HS-5 (cell line): ENCODE measurements around the gene RERE.

Experiments used
- DNase-seq: peaks from one replicate; pipeline ENCODE4 v3.0.0-alpha.2; 2012; ENCODE audit warnings: low read depth

RERE gene

GRCh38 chr1:8423692-8424538 lies 393.5 kb downstream of the RERE start:
- DNase-seq = no peak

GRCh38 chr1:8423269-8423691 lies 394.2 kb downstream of the RERE start:
- no peak for DNase-seq

DNA sequence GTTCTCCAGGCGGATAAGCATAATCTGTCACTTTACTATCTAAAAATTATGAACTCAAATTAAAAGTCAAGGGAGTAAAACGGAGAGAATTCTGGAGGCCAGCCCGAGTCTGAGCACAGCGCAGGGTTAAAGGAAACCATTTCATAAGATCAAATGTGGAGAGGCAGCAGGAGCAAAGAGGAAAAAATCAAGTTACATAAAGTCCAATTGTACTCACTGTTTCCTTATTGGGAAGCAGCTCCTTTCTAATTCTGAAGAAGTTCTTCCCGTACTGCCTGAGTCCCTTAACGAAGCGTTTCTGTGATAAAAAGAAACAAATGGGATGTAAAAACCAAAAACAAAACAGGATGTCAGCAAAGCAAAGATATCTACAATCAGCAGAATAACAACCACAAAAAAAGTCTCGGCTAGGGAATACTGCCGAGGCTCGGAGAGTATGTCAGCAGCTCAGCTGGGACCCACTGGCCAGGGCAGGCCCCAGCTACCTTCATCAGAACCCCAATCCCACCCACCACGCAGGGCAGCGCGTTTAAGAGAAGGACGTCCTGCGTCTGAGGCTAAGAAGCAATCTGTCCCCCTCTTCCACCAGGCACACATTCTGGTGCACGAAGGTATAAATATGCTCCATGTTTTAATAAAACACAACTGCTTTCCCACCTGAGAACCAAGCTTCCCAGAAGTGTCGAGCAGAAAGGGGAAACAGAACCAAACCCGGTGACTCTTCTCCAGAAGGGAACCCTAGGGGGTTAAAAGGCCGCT lies 394.8 kb downstream of the RERE start:
- no peak for DNase-seq

- DNase-seq = no peak
Observed at GRCh38 chr1:8421721-8422120, 395.7 kb downstream of the RERE start.

- no peak for DNase-seq
Observed at GRCh38 chr1:8420318-8420717, 397.1 kb downstream of the RERE start.

DNA sequence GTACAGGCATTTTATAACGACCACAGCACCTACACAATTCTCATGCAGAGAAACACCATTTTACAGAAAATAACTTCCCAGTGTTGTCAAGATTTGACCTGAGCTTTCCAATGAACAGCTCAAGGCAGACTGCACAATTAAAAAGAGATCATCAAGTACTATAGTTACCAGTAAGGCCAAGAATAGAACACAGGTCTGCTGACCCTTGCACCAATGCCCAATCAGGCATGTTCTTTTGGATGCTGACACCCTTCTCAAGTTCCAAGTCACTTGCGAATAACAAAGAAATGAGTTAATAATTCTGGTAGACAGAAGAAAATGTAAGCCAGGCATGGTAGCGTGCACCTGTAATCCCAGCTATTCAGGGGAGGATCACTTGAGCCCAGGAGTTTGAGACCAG lies 397.6 kb downstream of the RERE start:
- DNase-seq = no peak

DNA sequence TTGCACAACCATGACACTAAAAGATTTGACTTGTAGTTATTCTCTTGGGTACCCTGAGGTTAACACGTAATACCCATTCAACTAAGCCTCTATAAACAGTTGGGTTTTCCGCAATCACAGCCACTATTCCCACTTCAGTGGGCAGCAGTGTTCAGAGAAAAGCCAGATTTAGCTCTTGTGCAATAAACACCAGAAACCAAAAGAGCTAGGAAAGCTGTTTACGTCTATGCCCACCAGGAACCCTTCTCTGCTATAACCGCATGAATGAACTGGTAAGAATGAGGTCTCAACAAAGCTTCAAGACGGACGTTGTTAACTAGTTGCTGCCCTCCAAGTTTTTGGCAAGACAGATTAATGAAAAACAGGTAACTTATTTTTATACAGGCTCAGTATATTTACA lies 398.3 kb downstream of the RERE start:
- no peak for DNase-seq

- no peak for DNase-seq
Observed at GRCh38 chr1:8418301-8418700, 399.1 kb downstream of the RERE start.

- no peak for DNase-seq
Observed at GRCh38 chr1:8417625-8418024, 399.8 kb downstream of the RERE start.

GRCh38 chr1:8416881-8417280 lies 400.6 kb downstream of the RERE start:
- no peak for DNase-seq

DNA sequence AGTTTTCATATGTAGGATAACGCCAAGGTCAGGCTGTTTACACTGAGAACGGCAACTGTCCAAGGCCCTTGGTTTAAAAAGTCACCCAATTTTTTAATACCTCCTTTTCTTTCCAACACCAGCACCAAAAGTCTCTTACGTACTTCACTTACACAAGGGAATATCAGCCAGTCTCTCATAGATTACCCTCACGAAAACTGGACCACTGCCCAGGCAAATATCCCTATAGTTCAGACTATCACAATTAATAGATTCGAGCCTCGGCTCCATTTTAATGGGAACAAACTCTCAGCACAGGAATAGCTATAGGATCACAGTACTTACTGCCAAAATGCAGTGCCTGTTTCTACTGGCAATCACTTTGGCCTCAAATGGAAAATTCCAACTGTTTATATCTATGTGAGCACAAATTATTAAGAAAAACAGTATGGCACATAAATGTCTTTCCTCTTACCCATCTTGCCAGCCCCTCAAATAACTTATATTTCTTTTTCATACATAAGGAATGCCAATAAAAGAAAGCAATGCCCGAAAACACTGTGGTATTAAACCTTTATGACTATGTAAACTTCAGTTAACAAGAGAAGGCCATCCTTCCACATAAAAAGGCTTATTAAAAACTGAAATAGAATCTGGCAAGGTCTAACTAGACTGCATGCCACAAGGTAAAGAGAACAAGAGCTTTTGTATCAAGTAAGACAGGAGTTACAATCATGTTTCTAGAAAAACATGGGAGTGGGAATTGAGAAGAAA lies 401.7 kb downstream of the RERE start:
- DNase-seq = no peak

GRCh38 chr1:8412183-8412831 lies 405.1 kb downstream of the RERE start:
- DNase-seq = peak; percentile 72

DNA sequence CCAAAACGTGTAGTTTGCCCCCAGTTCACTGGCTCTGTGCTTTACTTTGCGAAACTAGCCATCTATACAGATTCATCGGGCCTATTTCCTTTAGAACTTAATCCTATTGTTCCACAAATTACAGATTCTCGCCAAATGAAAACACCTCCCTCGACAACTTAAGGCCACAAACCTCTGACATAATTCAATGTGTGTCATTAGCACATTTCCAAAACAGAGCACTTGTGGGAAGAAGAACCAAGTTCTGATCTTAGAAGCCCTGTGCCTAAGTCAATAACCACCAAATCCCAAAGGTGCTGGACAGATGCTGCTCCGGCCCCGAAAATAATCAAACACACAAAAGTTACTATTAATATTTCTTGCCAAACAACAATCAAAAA lies 405.6 kb downstream of the RERE start:
- DNase-seq = no peak

- no peak for DNase-seq
Observed at GRCh38 chr1:8410791-8411190, 406.6 kb downstream of the RERE start.

DNA sequence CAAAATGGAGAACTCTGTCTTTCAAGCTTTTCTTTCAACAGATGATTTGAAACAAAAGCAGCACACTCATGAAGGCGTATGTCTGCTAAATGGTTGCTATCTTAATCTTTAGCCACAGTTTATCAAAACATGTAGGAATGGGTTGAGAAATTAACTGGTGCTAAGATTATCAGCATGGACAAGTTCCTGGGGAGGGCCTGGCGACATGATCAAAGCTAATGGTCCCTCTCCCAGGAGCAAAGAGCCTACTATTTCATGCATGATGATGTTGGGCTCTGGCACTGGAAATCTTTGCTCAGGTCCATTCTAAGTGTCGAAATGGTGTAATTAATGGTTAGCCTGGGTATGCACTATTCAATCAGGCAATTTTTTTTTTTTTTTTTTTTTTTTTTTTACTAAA lies 407.8 kb downstream of the RERE start:
- no peak for DNase-seq

GRCh38 chr1:8409106-8409505 lies 408.3 kb downstream of the RERE start:
- DNase-seq = no peak

DNA sequence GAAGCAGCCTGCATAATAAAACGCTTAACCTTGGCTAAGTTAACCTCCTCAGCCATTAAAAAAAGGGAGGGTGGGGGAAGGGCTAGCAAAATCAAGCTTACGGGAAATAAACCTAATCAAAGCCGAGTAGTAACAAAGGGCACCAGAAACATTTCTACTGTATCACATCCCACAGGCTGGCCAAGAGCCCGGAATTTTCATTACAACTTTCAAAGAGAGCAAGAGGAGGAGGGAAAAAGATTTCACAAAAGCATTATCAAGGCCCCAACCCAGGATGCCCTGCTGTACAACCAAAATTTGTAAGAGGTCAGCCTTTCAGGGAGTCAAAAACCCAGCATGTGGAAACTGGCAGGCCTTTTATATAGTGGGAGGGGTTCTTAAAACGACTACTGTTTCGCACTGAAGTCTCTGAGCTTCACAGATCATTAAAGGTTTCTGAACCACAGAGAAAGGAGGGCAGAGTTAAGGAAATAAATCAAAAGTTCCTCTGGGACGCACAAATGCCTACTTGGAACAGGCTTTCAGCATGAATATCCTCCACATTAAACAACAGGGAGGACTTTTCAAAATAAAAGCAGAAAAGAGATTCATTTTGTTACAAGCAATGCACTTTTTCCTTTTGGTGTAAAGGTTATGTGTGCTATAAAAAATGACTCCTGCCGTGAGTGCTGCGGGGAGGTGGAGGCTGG lies 409.1 kb downstream of the RERE start:
- no peak for DNase-seq

DNA sequence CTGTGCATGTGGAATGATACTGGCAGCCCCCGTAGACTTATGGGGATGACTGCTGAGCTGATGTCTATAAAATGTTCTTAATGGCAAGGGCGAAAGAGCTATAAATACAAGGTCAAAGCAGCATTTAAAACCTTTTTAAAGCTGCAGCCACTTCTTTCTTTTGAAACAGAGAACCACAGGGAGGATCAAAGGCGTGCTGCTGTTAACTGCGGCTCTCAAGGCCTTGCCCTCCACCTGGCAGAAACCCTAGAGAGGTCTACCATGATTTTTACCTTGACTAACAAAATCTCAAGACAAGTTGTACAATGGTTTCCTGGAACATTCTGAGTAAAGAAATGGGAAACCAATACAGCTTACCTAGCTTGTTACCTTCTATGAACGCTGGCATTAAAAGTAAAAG lies 409.8 kb downstream of the RERE start:
- DNase-seq = no peak

GRCh38 chr1:8406960-8407359 lies 410.5 kb downstream of the RERE start:
- no peak for DNase-seq

DNA sequence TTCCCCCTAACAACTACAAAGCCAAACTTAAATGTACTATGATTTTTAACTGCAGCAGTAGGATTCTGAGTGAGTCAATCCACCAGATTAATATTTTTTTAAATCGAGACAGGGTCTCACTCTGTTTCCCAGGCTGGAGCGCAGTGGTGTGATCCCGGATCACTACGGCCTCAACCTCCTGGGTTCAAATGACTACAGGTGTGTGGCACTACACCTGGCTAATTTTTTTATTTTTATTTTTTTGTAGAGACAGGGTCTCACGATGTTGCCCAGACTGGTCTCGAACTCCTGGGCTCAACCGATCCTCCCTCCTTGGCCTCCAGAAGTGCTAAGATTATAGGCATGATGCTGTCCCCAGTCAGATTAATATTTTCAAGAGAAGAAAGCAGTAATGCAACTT lies 411.4 kb downstream of the RERE start:
- no peak for DNase-seq

GRCh38 chr1:8404460-8405370 lies 412.7 kb downstream of the RERE start:
- no peak for DNase-seq
